Fibroblast of the aortic adventitia (primary cell): Measurements from ENCODE around the gene URI1. TPM values are rescaled to one million over a fixed set of nuclear protein-coding genes. Genes with fewer than 3 reads are reported as not detected.

Experiments
- DNase-seq: peaks from one replicate; pipeline ENCODE4 v3.0.0-alpha.2; 2010; ENCODE audit warnings: low read depth
- H3K4me3 ChIP-seq: 2 replicates; pipeline ENCODE4 v1.5.1; 2011; ENCODE audit warnings: low read depth, mild to moderate bottlenecking, control low read depth, low read length, moderate library complexity
- total RNA-seq: library from RNA; depleted of rRNA; stranded (reverse); fragments of >200 nt; gene quantifications from 2 replicates; pipeline ENCODE4 v1.2.3, GENCODE V29; 2012; ENCODE audit warnings: low replicate concordance
- TF ChIP-seq, protein P1 (sequence below): IDR thresholded peaks from 2 replicates; pipeline ENCODE4 v1.5.1; 2011; ENCODE audit warnings: mild to moderate bottlenecking, low read length, control low read depth, inconsistent platforms; ENCODE audit not compliant: insufficient read depth

Gene URI1
- total RNA-seq, 1 donor, result 63.8 TPM

DNA sequence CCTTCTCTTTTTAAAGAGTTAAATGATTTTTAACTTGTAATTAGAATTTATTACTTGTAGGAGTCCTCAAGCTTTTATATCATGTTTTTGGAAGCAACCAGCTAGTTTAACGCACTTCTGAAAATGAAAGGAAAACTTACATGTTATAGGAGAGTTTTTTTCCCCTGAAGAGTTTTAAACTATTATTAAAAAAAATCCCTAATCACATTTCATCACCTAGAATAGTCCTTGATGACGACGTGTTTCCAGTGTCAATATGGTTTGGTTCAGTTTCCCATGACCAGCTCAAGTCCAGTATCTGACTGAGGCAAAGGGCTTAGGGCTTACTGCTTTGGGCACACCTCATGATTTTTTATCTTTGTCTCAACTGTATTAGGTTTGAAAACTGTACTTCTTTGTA is 36.0 kb downstream of the URI1 start:
- DNase-seq, result peak; percentile 12
- no peak overlapping the region for H3K4me3 ChIP-seq
- TF ChIP-seq, protein P1, sequence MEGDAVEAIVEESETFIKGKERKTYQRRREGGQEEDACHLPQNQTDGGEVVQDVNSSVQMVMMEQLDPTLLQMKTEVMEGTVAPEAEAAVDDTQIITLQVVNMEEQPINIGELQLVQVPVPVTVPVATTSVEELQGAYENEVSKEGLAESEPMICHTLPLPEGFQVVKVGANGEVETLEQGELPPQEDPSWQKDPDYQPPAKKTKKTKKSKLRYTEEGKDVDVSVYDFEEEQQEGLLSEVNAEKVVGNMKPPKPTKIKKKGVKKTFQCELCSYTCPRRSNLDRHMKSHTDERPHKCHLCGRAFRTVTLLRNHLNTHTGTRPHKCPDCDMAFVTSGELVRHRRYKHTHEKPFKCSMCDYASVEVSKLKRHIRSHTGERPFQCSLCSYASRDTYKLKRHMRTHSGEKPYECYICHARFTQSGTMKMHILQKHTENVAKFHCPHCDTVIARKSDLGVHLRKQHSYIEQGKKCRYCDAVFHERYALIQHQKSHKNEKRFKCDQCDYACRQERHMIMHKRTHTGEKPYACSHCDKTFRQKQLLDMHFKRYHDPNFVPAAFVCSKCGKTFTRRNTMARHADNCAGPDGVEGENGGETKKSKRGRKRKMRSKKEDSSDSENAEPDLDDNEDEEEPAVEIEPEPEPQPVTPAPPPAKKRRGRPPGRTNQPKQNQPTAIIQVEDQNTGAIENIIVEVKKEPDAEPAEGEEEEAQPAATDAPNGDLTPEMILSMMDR, result no peak

DNA sequence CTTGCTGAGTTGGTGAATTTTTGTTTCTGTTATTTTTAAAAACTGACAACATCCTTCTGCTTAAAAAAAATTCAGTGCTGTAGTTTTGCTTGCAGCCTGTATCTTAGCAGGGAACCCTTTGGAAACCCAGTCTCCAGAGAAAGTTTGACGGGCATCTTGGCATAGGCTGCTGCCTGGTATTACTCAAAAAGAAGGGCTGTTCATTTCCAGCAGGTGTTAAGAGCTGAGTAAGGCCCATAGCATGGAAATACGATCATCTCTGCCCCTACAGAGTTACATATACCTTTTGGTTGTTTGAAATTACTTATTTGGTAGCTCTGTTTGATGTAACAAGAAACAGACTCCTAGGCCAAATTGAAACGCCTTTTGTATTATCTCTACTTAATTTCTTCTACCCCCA is 41.5 kb downstream of the URI1 start:
- no peak overlapping the region for H3K4me3 ChIP-seq
- no peak for DNase-seq
- TF ChIP-seq, protein P1, result no peak

DNA sequence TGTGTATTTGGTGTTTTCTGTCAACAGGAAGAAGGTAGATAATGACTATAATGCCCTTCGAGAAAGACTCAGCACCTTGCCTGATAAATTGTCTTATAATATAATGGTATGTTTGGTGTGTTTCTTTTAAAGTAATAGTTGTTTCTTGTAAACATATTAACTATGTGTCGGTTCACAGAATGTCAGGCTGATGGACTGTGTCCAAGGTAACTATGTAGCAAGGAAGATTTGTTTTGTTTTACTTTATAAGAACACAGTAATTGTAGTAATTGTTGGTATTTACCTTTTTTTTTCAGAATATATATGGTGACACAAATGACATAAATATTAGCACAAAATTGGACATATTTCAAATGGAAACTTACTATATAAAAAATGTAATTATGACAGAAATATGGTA is 43.2 kb downstream of the URI1 start:
- DNase-seq, result no peak
- TF ChIP-seq, protein P1, result no peak
- H3K4me3 ChIP-seq, result no peak overlapping the region

DNA sequence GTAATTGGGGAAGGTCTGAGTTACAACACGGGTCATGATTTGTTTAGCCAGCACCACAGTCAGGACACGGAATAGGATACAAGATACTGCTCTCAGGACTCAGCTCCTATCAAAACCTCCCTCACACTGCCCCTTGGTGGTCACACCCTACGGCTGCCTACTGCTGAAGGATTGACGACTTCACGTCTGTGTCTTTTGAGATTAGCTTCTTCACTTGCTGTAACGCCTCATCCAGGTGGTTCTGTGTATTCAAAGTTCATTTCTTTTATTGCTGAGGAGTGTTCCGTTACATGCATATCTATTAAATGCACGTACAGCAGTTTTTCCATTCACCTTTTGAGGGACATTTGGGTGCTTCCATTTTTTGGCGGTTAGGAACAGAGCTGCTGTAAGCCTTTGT is 46.3 kb downstream of the URI1 start:
- TF ChIP-seq, protein P1, result no peak
- no peak for DNase-seq
- H3K4me3 ChIP-seq, result no peak overlapping the region

DNA sequence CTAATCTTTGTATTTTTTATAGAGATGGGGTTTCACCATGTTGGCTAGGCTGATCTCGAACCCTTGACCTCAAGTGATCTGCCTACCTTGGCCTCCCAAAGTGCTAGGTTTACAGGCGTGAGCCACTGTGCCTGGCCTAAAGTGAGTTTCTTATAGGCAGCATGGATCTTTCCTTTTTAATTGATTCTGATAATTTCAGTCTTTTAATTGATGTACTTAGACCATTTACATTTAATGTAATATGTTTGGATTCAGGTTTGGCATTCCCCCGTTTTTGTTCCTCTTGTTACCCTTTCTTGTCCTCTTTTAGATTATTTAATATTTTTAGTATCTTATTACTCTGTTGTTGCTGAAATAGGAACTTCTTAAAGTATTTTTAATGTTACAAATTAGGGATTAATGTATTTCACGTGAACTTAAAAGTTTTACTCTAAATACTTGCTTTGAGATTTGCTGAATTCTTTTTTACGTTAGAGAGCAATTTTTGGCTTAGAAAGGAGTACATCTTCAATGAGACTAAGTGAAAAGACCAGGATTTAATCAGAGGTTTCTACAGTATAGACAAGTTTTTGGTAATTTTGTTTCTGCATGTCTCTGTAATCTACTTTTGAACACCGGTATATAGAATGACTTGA is 50.3 kb downstream of the URI1 start:
- DNase-seq, result no peak
- TF ChIP-seq, protein P1, result no peak
- H3K4me3 ChIP-seq, result no peak overlapping the region

DNA sequence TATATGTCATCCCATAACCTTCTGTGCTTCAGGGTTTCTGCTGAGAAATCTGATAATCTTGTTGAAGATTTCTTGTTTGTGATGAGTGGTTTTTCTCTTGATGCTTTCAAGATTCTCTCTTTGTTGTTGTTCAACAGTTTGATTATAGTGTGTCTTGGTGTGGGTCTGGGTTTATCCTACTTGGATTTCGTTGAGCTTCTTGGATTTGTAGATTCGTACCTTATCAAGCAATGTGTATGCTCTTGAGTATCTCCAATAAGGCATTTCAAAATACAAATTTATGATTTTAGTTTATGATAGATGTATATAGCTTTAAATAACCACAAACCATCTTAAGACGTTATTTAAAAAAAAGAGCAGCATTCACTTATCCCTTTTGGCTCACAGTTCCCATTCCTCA is 57.5 kb downstream of the URI1 start:
- no peak for DNase-seq
- no peak overlapping the region for H3K4me3 ChIP-seq
- TF ChIP-seq, protein P1, result no peak

DNA sequence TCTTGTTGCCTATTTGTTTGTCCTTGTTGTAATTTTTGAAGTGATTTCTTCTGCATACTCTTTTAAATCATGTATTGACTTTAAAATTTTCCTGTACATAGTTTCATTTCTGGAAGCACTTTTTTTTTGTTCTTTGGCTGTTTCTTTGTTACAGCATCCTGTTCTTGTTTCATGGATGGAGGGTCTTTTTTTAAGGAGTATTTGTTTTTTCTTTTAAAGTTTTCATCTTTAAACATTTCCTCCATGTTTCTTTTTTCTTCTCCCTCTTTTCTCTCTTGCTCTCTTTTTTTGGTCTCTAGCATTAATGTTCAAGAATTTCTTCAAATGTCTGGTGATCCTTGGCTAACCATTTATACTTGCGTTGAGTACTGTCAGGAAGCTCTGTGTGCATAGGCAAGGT is 58.8 kb downstream of the URI1 start:
- TF ChIP-seq, protein P1, result no peak
- no peak for DNase-seq
- H3K4me3 ChIP-seq, result no peak overlapping the region
